NCI-H146 treated with DMSO at 0.1 percent for 48 hours (cell line): ENCODE measurements around the gene SLC35F1.
A peak's percentile ranks its signal among the peaks of the same experiment; 100 is the strongest.

Experiments used
- DNase-seq: peaks from one replicate; lab custom pipeline; 2025; ENCODE audit not compliant: unreplicated experiment; lab: John Stamatoyannopoulos, UW

Gene SLC35F1

GRCh38 chr6:118252474-118252873 is 345.4 kb downstream of the SLC35F1 start:
- no peak for DNase-seq

GRCh38 chr6:118253741-118254140 is 346.7 kb downstream of the SLC35F1 start:
- DNase-seq = no peak

- no peak for DNase-seq
Measured at GRCh38 chr6:118260833-118261232, 353.8 kb downstream of the SLC35F1 start.

- DNase-seq = no peak
Measured at GRCh38 chr6:118263921-118264486, 356.9 kb downstream of the SLC35F1 start.

- DNase-seq = no peak
Measured at GRCh38 chr6:118269659-118270058, 362.6 kb downstream of the SLC35F1 start.

- no peak for DNase-seq
Measured at GRCh38 chr6:118277631-118278030, 370.6 kb downstream of the SLC35F1 start.

- DNase-seq = no peak
Measured at GRCh38 chr6:118280210-118280609, 373.1 kb downstream of the SLC35F1 start.

- DNase-seq = no peak
Measured at GRCh38 chr6:118281291-118281690, 374.2 kb downstream of the SLC35F1 start.

- peak; percentile 39 for DNase-seq
Measured at GRCh38 chr6:118283766-118284165, 376.7 kb downstream of the SLC35F1 start.

GRCh38 chr6:118284736-118285360 is 377.8 kb downstream of the SLC35F1 start:
- no peak for DNase-seq

- no peak for DNase-seq
Measured at GRCh38 chr6:118285791-118286190, 378.7 kb downstream of the SLC35F1 start.

GRCh38 chr6:118288355-118289124 is 381.5 kb downstream of the SLC35F1 start:
- no peak for DNase-seq

GRCh38 chr6:118292558-118292957 is 385.5 kb downstream of the SLC35F1 start:
- no peak for DNase-seq

GRCh38 chr6:118294906-118295305 is 387.8 kb downstream of the SLC35F1 start:
- no peak for DNase-seq

- no peak for DNase-seq
Measured at GRCh38 chr6:118295336-118295735, 388.3 kb downstream of the SLC35F1 start.

GRCh38 chr6:118296129-118296901 is 389.3 kb downstream of the SLC35F1 start:
- no peak for DNase-seq

- no peak for DNase-seq
Measured at GRCh38 chr6:118297821-118298220, 390.8 kb downstream of the SLC35F1 start.

GRCh38 chr6:118298476-118299427 is 391.7 kb downstream of the SLC35F1 start:
- DNase-seq = no peak

- no peak for DNase-seq
Measured at GRCh38 chr6:118299457-118299856, 392.4 kb downstream of the SLC35F1 start.

- no peak for DNase-seq
Measured at GRCh38 chr6:118304321-118304720, 397.3 kb downstream of the SLC35F1 start.
